ENCODE data around the gene HHATL. TPM values are rescaled to one million over a fixed set of nuclear protein-coding genes. Genes with fewer than 3 reads are reported as not detected.

The HHATL gene
- total RNA-seq, 1 experiment from 2014 or later: not detected

DNA sequence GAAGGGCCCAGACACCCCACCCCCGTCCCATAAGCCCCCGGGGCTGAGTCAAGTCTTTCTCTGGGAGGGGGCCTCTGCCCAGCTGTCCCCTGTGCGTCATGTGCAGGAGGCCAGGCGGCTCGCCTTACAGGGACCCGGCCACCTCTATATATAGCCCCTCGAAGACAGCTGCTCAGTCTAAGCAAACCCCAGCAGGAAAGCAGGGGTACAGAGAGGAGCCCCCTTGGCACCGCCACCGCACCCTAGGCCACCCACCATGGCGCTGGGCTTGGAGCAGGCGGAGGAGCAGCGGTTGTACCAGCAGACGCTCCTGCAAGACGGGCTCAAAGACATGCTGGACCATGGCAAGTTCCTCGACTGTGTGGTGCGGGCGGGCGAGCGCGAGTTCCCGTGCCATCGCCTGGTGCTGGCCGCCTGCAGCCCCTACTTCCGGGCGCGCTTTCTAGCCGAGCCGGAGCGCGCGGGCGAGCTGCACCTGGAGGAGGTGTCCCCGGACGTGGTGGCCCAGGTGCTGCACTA lies 17.2 kb downstream of the HHATL start, which contains the start of gene KLHL40:
Gene KLHL40, plus strand, starts transcription at position 175 of the 519 bp plus-strand sequence. Its CDS starts 82 bp downstream, at position 257.
- ChIA-PET POLR2A (no interaction called here), CTCF (no interaction called here)
- intact Hi-C loops (cut with micrococcal nuclease; ENCODE audit: unreplicated experiment): no loop called here

DNA sequence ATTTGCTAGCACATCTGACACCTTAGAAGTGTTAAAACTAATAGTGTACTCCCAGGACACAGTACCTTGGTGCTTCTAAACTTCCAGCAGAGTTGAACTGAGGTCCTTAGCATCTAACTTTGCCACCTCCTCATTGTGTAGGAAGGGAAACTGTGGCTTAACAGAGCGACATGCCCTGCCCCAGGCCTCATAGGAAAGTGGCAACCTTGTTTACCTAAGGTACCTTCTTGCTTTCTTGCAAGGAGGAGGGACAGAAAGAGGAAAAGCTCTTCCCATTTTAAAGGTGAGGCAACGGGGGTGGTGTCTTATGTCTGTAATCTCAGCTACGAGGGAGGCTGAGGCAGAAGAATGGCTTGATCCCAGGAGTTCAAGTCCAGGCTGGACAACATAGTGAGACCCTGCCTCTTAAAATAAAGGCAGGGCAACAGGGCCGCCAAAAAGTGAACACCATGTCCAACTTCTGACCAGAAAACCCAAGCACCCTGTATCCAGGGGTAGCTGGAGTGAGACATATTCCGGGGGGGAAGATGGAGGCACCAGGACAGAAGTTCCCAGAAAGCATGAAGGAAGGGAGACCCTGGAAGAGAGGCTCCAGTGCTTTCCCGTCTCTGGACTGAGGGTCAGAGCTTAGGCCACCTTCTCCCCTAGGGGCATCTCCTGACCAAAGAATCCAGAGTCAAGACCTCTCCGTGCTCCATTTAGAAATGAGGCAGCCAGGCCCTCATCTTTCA lies 17.8 kb downstream of the HHATL start:
- H3K9me3 ChIP-seq (ENCODE audit: control insufficient read depth, insufficient read depth, low read depth, low read length): no peaks in the 10 kb centered on the region
- H3K4me1 ChIP-seq (ENCODE audit: control insufficient read depth, insufficient read depth, low read length): no peaks in the 10 kb centered on the region
- ChIA-PET CTCF (no interaction called here), POLR2A (no interaction called here)
- TF ChIP-seq, protein P1, sequence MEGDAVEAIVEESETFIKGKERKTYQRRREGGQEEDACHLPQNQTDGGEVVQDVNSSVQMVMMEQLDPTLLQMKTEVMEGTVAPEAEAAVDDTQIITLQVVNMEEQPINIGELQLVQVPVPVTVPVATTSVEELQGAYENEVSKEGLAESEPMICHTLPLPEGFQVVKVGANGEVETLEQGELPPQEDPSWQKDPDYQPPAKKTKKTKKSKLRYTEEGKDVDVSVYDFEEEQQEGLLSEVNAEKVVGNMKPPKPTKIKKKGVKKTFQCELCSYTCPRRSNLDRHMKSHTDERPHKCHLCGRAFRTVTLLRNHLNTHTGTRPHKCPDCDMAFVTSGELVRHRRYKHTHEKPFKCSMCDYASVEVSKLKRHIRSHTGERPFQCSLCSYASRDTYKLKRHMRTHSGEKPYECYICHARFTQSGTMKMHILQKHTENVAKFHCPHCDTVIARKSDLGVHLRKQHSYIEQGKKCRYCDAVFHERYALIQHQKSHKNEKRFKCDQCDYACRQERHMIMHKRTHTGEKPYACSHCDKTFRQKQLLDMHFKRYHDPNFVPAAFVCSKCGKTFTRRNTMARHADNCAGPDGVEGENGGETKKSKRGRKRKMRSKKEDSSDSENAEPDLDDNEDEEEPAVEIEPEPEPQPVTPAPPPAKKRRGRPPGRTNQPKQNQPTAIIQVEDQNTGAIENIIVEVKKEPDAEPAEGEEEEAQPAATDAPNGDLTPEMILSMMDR (IDR thresholded peaks at IDR 0.05): no peak
- intact Hi-C loops (cut with micrococcal nuclease; ENCODE audit: unreplicated experiment) (no loop called here), in situ Hi-C loops (cut with HindIII; ENCODE audit: low pct_unique_long_range_greater_than_20kb, low sequenced_read_pairs) (no loop called here)
- no peak overlapping the region for H3K4me3 ChIP-seq (ENCODE audit: low read depth in 2 of 2, low read length in 2 of 2)
- DNase-seq (ENCODE audit: low read depth, low spot score) (no peak), ATAC-seq (no peak)
- BruUV-seq (replicated peaks): no TSS peak
- no peaks in the 10 kb centered on the region for H3K27me3 ChIP-seq (ENCODE audit: control insufficient read depth, insufficient read depth, low read length)
- no peak overlapping the region for H3K27ac ChIP-seq (ENCODE audit: low read length)
- H3K36me3 ChIP-seq (ENCODE audit: control insufficient read depth, insufficient read depth, low read length): no peaks in the 10 kb centered on the region

More for the DNA sequence above, 17.2 kb downstream of the HHATL start, which contains the start of gene KLHL40:
- Histone ChIP-seq H3K36me3 (ENCODE audit: control insufficient read depth, insufficient read depth, low read length) (no peaks in the 10 kb centered on the region), H3K4me1 (ENCODE audit: control insufficient read depth, insufficient read depth, low read length) (no peaks in the 10 kb centered on the region), H3K9me3 (ENCODE audit: control insufficient read depth, insufficient read depth, low read depth, low read length) (no peaks in the 10 kb centered on the region), H3K27ac (ENCODE audit: low read length) (no peak within 1 kb of the TSS), H3K27me3 (ENCODE audit: control insufficient read depth, insufficient read depth, low read length) (no peaks in the 10 kb centered on the region), H3K4me3 (ENCODE audit: low read depth in 2 of 2, low read length in 2 of 2) (no peak within 1 kb of the TSS)
- ATAC-seq (no peak), DNase-seq (ENCODE audit: low read depth, low spot score) (no peak)
- no TSS peak for BruUV-seq (replicated peaks)
- in situ Hi-C loops (cut with HindIII; ENCODE audit: low pct_unique_long_range_greater_than_20kb, low sequenced_read_pairs): no loop called here
- TF ChIP-seq POLR2AphosphoS5 (IDR thresholded peaks at IDR 0.05; ENCODE audit: low read depth, low read length) (no peak), TCF7L2 (IDR thresholded peaks at IDR 0.05; ENCODE audit: low read depth, low read length) (no peak), SIN3A (IDR thresholded peaks at IDR 0.05; ENCODE audit: borderline replicate concordance, insufficient read depth, low read depth, low read length) (no peak)
- TF ChIP-seq, protein P1 (IDR thresholded peaks at IDR 0.05): no peak
- TF ChIP-seq, protein P2, sequence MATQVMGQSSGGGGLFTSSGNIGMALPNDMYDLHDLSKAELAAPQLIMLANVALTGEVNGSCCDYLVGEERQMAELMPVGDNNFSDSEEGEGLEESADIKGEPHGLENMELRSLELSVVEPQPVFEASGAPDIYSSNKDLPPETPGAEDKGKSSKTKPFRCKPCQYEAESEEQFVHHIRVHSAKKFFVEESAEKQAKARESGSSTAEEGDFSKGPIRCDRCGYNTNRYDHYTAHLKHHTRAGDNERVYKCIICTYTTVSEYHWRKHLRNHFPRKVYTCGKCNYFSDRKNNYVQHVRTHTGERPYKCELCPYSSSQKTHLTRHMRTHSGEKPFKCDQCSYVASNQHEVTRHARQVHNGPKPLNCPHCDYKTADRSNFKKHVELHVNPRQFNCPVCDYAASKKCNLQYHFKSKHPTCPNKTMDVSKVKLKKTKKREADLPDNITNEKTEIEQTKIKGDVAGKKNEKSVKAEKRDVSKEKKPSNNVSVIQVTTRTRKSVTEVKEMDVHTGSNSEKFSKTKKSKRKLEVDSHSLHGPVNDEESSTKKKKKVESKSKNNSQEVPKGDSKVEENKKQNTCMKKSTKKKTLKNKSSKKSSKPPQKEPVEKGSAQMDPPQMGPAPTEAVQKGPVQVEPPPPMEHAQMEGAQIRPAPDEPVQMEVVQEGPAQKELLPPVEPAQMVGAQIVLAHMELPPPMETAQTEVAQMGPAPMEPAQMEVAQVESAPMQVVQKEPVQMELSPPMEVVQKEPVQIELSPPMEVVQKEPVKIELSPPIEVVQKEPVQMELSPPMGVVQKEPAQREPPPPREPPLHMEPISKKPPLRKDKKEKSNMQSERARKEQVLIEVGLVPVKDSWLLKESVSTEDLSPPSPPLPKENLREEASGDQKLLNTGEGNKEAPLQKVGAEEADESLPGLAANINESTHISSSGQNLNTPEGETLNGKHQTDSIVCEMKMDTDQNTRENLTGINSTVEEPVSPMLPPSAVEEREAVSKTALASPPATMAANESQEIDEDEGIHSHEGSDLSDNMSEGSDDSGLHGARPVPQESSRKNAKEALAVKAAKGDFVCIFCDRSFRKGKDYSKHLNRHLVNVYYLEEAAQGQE (IDR thresholded peaks at IDR 0.05; ENCODE audit: insufficient read depth in 1 of 2, low read depth in 2 of 2, low read length in 1 of 2): no peak

Data from Panc1 (cell line).